Fibroblast of skin of left quadriceps (primary cell): ENCODE measurements around the gene ZNF17.

Experiments used
- DNase-seq, 2 experiments: peaks; one replicate each; pipeline ENCODE4 v3.0.0-alpha.2; 2013; ENCODE audit warnings: low read depth in 2 of 2

The ZNF17 gene

GRCh38 chr19:57434386-57435061 lies 23.6 kb downstream of the ZNF17 start:
- no peak for DNase-seq

- peak; percentile 94 to 96 for DNase-seq
Observed at GRCh38 chr19:57435062-57435978, 24.4 kb downstream of the ZNF17 start, which contains the start of gene ZNF749. Gene ZNF749 (plus strand): TSS chr19:57435325. CDS start chr19:57435579, 254 bp downstream.

GRCh38 chr19:57436417-57436816 lies 25.5 kb downstream of the ZNF17 start:
- DNase-seq: no peak

- DNase-seq: no peak
Observed at GRCh38 chr19:57437931-57438330, 27.0 kb downstream of the ZNF17 start.

- no peak for DNase-seq
Observed at GRCh38 chr19:57438925-57439324, 28.0 kb downstream of the ZNF17 start.

GRCh38 chr19:57441979-57442752 lies 31.2 kb downstream of the ZNF17 start:
- no peak for DNase-seq

GRCh38 chr19:57443121-57443696 lies 32.2 kb downstream of the ZNF17 start:
- DNase-seq: no peak

GRCh38 chr19:57452307-57452706 lies 41.3 kb downstream of the ZNF17 start:
- no peak for DNase-seq

GRCh38 chr19:57465680-57466381 lies 54.9 kb downstream of the ZNF17 start:
- no peak for DNase-seq

- no peak for DNase-seq
Observed at GRCh38 chr19:57466489-57466888, 55.5 kb downstream of the ZNF17 start.
